ENCODE data around the gene ERMAP. TPM values are rescaled to one million over a fixed set of nuclear protein-coding genes. Genes with fewer than 3 reads are reported as not detected.

Gene ERMAP
- total and polyA plus RNA-seq, 9 of the 15 experiments (the other 6 are each of a cell fraction or from before 2014, with no cell fraction given): 8.0 to 31.4 (median 22.5) TPM

DNA sequence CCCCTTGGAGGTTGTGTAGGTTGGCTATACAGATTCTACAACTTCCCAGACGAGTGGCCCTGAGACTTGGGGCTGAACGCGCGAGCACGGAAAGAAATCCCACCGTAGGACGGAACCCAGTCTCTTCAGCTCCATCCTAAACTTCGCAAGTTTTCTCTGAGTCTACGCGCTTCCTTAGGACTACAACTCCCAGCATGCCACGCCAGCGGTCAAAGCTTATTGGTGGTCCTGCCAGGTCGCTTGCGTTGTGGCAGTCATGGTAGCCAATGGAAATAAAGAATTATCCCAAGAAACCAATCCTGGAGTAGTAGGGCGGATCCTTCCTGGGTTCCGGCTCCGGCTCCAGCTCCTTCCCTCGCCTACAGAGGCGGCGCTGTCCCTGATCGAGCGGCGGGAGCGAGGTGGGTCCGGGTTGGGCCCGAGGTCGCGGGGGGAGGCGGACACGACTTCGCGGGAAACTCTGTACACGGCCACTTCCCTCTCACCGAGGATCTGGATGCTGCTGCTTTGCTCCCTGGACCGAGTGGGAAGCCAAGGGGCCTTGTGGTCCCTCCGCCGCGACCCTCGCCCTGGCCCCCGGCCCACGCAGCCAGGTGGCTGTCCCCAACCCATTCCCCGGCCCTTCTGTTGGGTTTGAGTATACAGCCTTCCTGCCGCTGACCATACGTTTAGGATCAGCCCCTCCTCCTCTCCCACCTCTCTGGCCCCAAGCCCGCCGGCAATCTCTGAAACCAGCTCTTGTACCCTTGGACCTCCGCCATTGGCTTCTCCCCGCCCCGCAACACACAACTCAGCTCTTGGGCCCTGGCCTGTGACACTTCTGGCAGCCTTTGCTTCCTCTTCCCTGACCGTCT lies 29.6 kb downstream of the ERMAP start, which contains the start of gene ZNF691 (continued):
- TF ChIP-seq, protein P1, sequence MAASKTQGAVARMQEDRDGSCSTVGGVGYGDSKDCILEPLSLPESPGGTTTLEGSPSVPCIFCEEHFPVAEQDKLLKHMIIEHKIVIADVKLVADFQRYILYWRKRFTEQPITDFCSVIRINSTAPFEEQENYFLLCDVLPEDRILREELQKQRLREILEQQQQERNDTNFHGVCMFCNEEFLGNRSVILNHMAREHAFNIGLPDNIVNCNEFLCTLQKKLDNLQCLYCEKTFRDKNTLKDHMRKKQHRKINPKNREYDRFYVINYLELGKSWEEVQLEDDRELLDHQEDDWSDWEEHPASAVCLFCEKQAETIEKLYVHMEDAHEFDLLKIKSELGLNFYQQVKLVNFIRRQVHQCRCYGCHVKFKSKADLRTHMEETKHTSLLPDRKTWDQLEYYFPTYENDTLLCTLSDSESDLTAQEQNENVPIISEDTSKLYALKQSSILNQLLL (CRISPR knock-in tag; IDR thresholded peaks at IDR 0.05; ENCODE audit: borderline replicate concordance): no peak
- TF ChIP-seq RB1 (IDR thresholded peaks at IDR 0.05; ENCODE audit: low read depth) (peak; percentile 93), CXXC5 (CRISPR knock-in tag; IDR thresholded peaks at IDR 0.05) (peak; percentile 90), KLF13 (tag; IDR thresholded peaks at IDR 0.05; ENCODE audit: borderline replicate concordance, low read depth) (no peak), ERF (CRISPR knock-in tag; IDR thresholded peaks at IDR 0.05) (peak; percentile 77; the same call in 1 of the 2 replicates), MTA3 (IDR thresholded peaks at IDR 0.05; ENCODE audit: borderline replicate concordance) (peak; percentile 83; the same call in 1 of the 2 replicates), ZNF324 (CRISPR knock-in tag; IDR thresholded peaks at IDR 0.05) (0 out of 2 replicates have a peak, but pooled peaks have one; percentile 35), CBFB (CRISPR knock-in tag; IDR thresholded peaks at IDR 0.05) (no peak; the same call in 1 of the 2 replicates), SAFB (IDR thresholded peaks at IDR 0.05; ENCODE audit: borderline replicate concordance, low read depth, low read length) (peak; percentile 42; the same call in 1 of the 2 replicates), ZNF197 (CRISPR knock-in tag; IDR thresholded peaks at IDR 0.05; ENCODE audit: low read depth) (peak; percentile 39; the same call in 1 of the 2 replicates), TRIM28 (IDR thresholded peaks at IDR 0.05) (0 out of 2 replicates have a peak, but pooled peaks have one; percentile 70), E2F3 (CRISPR knock-in tag; IDR thresholded peaks at IDR 0.05) (peak; percentile 90), SMAD1 (IDR thresholded peaks at IDR 0.05; ENCODE audit: low read depth, low read length, partially characterized antibody) (peak; percentile 27)
- TF ChIP-seq, protein P2, sequence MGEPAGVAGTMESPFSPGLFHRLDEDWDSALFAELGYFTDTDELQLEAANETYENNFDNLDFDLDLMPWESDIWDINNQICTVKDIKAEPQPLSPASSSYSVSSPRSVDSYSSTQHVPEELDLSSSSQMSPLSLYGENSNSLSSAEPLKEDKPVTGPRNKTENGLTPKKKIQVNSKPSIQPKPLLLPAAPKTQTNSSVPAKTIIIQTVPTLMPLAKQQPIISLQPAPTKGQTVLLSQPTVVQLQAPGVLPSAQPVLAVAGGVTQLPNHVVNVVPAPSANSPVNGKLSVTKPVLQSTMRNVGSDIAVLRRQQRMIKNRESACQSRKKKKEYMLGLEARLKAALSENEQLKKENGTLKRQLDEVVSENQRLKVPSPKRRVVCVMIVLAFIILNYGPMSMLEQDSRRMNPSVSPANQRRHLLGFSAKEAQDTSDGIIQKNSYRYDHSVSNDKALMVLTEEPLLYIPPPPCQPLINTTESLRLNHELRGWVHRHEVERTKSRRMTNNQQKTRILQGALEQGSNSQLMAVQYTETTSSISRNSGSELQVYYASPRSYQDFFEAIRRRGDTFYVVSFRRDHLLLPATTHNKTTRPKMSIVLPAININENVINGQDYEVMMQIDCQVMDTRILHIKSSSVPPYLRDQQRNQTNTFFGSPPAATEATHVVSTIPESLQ (CRISPR knock-in tag; IDR thresholded peaks at IDR 0.05): peak; percentile 96; the same call in 1 of the 2 replicates
- TF ChIP-seq, protein P3, sequence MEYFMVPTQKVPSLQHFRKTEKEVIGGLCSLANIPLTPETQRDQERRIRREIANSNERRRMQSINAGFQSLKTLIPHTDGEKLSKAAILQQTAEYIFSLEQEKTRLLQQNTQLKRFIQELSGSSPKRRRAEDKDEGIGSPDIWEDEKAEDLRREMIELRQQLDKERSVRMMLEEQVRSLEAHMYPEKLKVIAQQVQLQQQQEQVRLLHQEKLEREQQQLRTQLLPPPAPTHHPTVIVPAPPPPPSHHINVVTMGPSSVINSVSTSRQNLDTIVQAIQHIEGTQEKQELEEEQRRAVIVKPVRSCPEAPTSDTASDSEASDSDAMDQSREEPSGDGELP (CRISPR knock-in tag; IDR thresholded peaks at IDR 0.05; ENCODE audit: borderline replicate concordance): peak; percentile 83; the same call in 1 of the 2 replicates
- TF ChIP-seq, protein P4, sequence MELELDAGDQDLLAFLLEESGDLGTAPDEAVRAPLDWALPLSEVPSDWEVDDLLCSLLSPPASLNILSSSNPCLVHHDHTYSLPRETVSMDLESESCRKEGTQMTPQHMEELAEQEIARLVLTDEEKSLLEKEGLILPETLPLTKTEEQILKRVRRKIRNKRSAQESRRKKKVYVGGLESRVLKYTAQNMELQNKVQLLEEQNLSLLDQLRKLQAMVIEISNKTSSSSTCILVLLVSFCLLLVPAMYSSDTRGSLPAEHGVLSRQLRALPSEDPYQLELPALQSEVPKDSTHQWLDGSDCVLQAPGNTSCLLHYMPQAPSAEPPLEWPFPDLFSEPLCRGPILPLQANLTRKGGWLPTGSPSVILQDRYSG (tag; conservative IDR thresholded peaks at IDR 0.05; ENCODE audit: low read depth): 0 out of 2 replicates have a peak, but pooled peaks have one; percentile 5
- TF ChIP-seq, protein P5, sequence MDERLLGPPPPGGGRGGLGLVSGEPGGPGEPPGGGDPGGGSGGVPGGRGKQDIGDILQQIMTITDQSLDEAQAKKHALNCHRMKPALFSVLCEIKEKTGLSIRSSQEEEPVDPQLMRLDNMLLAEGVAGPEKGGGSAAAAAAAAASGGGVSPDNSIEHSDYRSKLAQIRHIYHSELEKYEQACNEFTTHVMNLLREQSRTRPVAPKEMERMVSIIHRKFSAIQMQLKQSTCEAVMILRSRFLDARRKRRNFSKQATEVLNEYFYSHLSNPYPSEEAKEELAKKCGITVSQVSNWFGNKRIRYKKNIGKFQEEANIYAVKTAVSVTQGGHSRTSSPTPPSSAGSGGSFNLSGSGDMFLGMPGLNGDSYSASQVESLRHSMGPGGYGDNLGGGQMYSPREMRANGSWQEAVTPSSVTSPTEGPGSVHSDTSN (CRISPR knock-in tag; IDR thresholded peaks at IDR 0.05; ENCODE audit: low read depth): peak; percentile 80
- TF ChIP-seq, protein P5 (tag; conservative IDR thresholded peaks at IDR 0.05; ENCODE audit: low read depth): peak; percentile 100

Measured in K562 (cell line).